ENCODE measurements around the gene IRS1.

The IRS1 gene

DNA sequence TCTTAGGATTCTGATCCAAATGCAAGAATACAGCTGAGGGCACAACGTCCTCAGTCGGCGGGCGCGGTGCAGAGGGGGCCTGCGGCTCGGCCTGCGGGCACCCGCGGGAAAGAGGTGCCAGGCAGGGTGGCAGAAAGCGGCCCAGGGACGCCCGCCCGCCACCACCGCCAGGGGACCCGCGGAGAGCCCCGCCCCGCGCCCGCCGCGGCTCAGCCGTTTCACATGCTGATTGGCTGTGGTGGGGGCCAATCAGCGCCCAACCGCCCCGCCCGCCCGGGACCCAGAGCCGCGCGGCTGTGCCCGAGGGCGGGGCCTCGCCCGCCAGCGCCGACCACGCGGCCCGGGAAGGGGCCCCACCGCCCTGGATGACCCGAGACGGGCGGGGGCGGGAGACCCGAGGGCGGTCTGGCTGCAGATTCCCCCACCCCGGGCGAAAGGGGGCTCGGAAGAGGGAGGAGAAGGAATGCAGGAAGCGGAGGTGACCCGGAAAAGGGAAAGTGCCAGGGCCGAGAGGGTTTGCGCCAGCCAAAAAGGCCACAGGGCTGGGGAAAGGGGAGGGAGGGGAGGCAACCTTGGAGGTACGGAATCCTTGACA, 8.0 kb downstream of the IRS1 start:
- peak; percentile 88 to 90 for DNase-seq (ENCODE audit: low read depth in 1 of 2, low spot score in 1 of 2)

DNA sequence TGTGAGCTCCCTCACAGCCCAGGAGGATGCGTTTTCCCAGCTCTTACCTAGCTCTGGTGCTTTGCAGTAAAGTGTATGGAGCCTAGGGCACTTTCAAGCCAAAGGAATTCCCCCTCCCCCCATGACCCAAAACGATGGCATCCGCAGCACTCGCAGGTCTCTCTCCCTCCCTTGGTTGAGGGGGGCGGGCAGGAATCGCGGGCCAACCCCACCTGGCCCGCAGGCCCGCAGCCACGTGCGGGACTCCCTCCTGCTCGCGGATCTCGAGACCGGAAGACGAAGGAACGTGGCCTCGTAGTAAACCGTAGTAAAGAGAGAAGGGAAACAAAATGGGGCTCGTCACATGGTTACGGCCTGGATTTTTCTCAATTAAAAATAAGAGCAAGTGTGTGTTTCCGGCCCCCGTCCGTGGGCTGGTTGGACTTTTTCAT, 8.5 kb downstream of the IRS1 start:
- DNase-seq (ENCODE audit: low read depth in 1 of 2, low spot score in 1 of 2): peak in 1 of 2 donors; percentile 28

DNA sequence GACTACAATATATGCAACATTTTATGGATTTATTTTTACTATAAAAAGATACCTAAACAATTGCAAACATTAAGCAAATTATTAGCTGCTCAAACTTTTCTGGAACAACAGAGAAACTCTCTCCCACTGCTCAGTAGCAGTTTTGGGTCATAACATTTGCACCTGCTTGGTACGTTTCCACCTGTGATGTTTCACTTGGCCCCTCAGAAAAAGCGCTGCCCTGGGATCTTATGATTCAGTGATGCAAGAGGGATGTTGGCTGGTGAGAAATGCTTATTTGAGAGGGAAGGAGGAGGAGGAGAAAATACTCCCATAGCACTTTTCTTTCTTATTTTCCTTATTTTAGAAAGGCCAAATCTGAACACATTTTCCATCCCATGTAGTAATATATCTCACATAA, 9.2 kb downstream of the IRS1 start:
- DNase-seq (ENCODE audit: low read depth in 1 of 2, low spot score in 1 of 2): no peak

DNA sequence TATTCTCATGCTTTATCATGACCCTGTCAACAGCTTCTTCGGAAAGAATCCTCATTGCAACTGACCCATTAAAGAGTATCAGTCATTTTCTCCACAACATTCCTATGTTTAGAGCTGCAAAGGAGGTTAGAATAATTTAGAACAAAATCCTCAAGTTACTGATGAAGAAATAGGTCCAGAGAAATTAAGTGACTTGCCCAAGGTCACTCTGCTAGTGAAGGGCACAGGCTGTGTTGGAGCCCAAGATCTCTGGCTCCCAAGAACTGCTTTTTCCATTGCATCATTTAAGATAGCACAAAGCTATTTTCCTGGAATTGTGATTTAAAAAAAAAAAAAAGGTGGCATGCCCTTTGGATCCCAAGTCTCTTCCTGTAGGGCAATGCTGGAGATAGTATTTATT, 9.6 kb downstream of the IRS1 start:
- no peak for DNase-seq (ENCODE audit: low read depth in 1 of 2, low spot score in 1 of 2)

DNA sequence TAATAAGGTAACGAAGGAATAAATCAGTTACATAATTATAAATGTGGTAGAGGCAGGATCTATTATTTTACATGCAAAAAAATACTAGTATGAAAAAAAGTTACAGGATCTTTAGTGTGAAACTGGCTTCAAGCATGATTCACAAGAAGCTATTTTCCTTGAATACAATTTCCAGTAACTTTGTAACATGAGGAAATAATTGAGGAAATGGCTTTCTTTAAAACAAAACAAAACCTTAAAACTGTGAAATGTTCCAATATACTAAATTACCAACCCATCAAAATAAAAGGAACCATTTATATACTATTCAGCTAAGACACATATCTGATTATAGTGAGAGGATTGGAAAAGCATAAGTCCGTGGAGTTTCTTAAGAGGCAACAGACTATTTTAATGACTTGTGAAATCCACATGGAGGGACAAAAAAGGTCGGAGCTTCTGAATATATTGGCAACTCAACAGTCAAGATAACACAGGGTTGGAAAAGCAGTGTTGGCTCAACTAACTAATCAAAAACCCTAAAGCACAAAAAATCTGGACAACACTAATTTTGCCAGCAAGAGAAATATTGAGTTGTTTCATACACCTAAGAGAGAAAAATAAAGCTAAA, 10.6 kb downstream of the IRS1 start:
- no peak for DNase-seq (ENCODE audit: low read depth in 1 of 2, low spot score in 1 of 2)

DNA sequence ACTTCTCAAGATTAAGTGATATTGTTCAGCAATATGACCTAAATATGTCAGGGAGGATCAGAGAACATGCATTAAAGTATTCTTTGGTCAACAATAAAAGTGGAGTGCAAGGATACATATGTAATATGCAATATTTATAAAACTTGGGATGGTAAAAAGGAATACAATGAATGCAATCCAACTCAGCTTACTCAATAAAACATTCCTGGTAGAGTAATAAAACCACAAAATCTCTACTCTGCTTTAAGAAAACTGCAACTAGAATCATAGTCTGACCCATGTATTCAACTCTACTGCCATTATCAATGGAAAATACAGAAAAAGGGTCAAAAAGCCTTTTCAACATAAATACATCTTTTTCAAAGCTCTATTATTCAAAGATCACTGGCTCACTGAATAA, 11.6 kb downstream of the IRS1 start:
- DNase-seq (ENCODE audit: low read depth in 1 of 2, low spot score in 1 of 2): no peak

DNA sequence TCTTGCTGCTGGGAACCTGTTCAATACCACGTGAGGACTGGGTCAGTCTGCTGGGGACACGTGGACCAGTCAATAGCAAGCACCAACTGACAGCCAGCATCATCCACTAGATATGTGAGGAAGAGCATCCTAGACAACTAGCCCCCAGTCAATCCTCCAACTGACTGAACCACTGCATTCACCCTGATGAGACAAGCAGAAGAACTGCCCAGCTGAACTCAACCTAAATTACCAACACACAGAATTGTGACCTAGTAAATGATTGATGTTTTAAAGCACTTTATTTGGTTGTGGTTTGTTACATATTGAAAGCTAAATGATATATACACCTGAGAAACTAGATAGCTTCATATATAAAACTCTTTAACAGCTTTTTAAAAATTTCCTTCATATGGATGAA, 15.7 kb downstream of the IRS1 start:
- DNase-seq (ENCODE audit: low read depth in 1 of 2, low spot score in 1 of 2): no peak

DNA sequence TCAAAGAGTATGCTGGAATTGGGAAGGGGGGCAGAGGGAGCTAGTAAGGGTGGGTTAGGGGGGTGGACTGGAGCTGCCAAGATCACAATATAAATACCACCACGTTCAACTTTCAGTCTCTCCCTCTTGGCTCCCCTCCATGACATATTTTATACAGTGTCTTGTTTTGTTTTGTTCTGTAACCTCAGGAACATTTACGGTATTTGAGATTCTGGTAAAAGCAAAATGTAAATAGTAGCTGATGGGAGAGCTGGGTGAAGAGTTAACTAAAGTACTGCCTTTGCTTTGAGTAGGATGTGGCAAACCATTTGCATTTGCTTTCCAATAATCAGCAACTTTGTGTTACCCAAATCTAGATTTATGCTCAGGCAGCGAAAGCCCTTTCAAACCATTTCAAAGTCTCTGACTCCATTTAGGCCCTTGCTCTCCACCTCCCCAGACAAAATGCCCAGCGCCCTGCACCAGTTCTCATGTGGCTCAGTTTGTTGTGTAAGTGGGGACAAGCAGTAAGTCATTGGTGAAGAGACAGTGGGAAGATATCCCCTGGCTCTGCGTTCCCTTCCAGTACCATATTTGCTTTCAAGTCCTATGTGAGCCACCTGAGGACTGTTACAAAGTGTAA, 17.4 kb downstream of the IRS1 start:
- DNase-seq (ENCODE audit: low read depth in 1 of 2, low spot score in 1 of 2): no peak

DNA sequence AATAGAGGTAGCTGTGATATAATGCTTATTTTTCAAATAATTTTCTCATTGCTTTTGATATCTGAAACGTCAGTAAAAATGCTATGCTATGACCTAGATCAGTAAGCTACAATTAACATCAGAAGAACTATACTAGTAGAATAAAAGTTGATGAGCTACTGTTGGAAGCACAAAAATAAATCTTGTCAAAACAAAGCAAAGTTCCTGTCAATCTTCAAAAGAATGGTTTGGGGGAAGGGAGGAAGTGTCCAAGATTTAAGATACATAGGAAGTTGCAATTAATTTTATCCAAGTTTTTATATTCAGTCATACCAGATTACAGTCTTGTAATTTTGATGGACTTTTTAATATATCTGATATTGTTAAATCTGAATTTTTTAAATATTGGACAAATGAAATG, 19.2 kb downstream of the IRS1 start:
- no peak for DNase-seq (ENCODE audit: low read depth in 1 of 2, low spot score in 1 of 2)

DNA sequence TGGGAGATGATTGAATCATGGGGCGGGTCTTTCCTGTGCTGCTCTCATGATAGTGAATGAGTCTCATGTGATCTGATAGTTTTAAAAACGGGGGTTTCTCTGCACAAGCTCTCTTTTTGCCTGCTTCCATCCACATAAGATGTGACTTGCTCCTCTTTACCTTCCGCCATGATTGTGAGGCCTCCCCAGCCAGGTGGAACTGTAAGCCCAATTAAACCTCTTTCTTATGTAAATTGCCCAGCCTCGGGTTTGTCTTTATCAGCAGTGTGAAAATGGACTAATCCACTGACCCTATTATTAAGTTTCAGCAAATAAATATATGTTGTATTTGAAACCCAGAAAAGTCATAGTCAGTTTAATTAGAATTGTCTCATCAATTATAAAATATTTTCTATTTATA, 22.0 kb downstream of the IRS1 start:
- DNase-seq (ENCODE audit: low read depth in 1 of 2, low spot score in 1 of 2): no peak

DNA sequence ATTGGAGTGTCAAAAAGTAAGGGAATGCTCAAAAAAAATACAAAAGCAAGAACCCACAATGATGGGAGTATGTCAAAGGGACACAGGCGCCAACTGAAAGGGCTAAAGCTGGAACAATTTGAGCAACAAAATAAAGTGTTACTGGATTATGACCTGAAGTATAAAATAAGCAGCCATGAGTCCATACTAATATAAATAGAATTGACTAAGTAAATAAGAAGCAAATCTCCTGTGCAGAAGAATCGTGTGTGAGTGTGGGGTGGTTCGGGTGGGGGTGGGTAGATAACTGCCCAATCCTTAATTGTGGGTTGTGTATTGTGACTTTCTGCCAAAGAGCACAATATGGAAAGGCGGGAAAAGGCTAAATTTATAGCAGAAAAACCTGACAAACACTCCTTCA, 23.5 kb downstream of the IRS1 start:
- DNase-seq (ENCODE audit: low read depth in 1 of 2, low spot score in 1 of 2): no peak

DNA sequence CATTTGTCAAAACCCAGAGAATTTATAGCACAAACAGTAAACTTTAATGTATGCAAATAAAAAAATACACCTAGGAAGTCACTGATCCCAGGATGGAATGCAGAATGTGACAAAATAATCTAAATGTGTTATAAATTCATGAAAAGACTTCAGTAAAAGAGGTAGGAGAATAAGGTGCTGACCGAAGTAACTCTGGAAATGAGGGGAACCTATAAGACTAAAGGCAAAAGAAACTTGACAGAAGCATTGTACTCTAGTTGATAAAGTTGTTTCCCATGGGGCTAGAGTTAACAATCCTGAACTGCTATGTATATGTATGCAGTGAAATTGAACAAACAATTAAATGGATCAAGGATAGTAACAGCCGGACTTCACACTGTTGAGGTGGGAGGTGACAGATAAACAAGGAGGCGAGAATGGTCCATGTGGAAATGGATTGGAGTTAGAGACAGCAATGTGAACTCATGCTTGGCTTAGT, 24.5 kb downstream of the IRS1 start:
- DNase-seq (ENCODE audit: low read depth in 1 of 2, low spot score in 1 of 2): no peak

DNA sequence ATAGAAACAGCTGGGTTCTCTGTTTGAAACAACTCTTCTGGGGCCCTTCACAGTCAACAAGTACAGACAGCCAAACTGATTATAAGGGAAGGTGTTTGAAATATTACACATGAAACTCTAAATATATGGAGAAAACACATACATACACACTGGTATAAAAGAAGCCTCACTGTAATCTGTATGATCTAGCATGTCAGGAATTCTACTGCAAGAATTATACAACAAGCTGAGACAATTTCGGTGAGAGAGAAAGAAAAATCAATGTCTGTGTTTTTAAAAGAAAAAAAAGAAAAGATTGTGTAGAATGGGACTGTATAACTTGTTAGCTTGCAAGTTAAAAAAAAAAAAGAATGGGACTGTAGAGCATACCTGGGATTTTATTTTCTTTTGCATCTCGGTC, 26.3 kb downstream of the IRS1 start:
- no peak for DNase-seq (ENCODE audit: low read depth in 1 of 2, low spot score in 1 of 2)

DNA sequence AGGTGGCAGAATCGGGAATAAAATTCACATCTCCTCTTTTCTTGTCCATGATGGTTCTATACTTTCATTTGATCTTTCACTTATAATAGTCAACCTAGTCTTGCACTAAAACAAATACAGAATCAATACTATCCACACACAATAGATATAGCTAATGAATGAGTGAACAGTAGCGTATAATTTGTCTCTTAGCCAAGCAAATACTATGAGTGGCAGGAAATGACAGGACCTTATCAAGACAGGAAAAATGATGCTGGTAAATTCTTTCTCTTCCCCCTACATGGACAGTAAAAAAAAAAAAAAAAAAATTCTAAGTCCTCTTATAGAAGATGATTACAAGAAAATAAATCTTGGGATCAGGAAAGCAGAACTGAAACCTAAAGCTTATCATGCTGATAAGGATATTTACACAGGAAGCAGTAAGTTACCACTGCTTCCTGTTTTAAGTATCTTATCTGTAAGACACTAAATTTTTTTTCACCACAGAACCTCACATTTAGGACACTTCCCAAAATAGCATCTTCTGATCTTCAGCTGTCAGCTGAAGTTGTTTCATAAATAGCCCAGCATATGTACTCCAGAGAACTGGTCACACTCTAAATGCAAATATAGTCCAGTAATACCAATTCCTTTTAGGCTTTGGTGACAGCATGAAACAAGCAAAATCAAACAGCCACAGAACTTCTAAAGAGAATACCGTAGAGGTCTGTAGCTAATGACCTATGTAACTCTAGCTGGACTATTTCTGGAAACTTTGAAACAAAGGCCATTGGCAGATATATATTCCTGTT, 27.0 kb downstream of the IRS1 start:
- no peak for DNase-seq (ENCODE audit: low read depth in 1 of 2, low spot score in 1 of 2)

DNA sequence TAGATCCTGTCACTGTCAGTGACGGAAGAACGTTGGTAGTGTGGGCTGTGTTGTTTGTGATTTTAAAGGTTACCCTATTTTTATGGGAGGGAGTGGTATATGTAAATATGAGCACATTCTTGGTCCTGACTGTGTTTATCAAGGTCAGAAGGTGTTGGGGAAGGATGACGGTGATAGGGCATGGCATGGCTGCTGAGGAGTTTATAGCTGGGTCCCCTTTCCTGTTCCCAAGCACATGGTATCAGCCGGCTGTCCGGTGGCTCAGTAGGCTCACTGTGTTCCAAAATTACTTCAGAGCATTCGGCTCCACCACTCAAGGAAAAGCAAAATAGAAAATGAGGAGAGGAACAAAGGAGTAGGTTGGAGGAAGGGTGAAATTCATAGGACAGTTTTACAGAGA, 28.6 kb downstream of the IRS1 start:
- no peak for DNase-seq (ENCODE audit: low read depth in 1 of 2, low spot score in 1 of 2)

DNA sequence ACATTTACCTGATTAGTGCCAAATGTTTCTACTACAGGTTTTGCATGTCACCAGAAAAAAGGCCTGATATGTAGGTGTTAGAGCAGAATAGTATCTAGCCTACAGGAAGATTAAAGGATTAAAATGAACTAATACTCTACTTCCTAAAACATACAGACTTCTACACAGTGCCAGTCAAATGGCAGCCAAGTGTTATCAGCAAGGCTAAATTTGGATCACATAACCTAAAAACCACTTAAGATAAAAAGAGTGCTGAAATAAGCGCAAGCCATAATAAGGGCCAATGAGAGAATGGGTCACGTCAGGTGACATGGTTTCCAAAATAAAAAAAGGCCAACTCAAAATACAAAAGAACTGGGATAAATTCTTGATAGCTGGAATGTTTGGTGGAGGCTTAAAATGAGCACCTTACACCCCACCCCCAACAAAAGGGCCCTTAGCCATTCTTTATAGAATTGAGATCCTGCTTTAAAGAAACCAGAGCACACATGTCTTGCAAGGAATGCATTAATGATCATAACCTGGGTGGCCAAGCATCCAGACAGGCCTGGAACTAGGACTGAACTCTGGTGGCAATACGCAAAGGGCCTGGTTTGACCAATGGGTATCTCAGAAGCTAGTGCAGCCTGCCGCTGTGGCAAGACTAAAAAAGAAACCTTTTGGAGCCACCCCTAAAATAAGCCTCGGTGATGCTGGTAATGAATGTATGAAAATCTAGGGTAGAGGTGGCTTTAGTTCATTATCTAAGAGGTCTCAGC, 32.4 kb downstream of the IRS1 start:
- no peak for DNase-seq (ENCODE audit: low read depth in 1 of 2, low spot score in 1 of 2)

DNA sequence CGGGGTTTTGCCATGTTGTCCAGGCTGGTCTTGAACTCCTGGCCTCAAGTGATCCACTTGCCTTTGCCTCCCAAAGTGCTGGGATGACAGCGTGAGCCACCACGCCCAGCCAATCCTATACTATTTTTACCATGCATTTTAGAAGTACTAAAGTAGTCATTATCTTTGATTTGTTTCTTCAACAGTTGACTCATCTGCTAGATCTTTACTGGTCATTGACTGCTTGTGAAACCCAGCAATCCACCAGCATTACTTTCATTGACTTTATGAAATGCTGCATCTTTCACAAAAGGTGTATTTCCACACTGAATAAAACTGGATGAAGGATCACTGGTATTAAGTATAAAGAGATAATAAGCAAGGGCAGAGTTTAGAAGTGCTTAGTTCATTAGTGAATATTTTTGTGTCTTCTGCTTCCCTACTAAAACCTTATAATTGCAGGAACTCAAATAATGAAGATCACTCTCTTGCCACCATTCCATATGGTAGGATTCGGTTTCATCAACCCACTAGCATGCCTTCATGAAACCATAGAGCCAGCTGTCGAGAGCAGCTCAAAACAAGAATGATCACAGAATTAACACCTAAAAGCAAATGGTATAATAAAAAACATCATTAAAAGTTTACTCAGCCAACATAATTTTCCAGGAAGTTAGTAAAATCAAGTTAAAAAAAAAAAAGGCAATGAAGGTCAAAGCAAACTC, 33.1 kb downstream of the IRS1 start:
- DNase-seq (ENCODE audit: low read depth in 1 of 2, low spot score in 1 of 2): no peak

DNA sequence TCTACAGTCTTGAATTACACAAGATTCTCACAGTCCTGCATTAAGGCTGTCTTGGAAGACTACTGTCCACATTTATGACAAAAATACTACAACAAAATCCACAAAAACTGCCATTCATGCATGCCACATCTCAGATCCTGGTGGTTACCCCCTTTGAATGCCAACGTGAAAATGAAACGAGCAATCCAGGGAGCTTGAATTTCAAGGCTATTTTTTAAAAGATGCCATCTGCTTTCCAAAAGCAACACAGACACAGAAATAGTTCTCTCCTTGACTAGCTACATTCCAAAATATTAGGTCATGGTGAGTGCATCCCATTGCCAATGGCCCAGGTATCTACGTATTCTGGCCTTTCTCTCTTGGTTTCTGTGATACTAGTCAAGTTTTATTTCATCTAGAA, 36.3 kb downstream of the IRS1 start:
- no peak for DNase-seq (ENCODE audit: low read depth in 1 of 2, low spot score in 1 of 2)

DNA sequence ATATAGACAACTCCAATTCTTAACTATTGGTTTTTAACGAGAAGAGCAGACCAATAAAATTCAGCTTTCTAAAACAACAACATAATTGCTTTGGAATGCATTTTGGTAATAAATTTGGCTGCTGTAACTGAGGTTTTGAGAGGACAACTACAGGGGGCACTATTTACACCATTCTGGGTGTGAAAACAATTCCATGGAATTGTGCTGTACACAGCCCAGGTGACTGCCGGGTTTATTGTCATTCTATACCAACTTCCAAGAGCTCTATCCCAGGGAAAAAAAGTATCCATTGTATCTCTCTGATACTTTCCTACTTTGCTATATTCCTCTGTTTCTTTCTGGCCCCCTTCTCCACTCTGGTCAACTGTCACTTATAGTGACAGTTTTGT, 38.4 kb downstream of the IRS1 start:
- DNase-seq (ENCODE audit: low read depth in 1 of 2, low spot score in 1 of 2): no peak

DNA sequence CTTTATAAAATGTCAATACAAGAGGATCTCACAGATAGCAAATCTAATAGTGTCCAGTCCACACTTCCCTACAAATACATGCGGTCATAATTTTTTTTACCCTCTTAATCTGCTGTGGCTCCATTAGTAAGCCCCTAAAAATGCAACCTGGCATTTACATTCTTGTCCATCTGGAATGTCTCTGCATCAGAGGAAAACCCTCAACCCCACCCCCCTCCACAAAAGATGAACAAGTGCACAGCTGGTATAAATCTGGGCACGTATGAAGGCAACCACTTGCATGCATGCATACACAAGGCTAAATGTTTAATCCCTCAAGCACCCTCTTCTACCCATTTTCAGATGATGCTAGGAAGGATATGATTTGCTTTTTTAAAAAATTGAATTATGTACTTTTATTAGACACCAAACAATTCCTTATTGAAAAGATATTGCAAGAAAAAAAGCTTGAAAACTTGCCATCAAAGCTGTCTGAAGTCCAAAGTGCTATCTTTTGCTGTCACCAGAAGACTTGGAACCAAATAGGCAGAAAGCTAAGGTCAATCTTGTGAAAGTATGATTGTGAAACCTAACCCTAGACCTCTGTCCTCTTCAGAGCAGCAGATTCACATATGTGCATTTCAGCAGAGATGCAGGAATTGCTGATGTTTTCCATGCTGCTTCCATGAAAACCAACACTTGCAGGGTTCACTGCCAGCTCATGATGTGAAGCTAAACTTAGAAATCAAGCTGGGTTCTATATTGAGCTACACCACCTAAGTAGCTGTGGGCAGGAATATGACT, 39.0 kb downstream of the IRS1 start:
- no peak for DNase-seq (ENCODE audit: low read depth in 1 of 2, low spot score in 1 of 2)

Measured in stimulated activated CD4-positive, alpha-beta T cell treated with anti-CD3 and anti-CD28 coated beads, Interleukin-15, amount 100 ng/mL, for 1 hour (primary cell).